ENCODE data around the gene VAPB. TPM values are rescaled to one million over a fixed set of nuclear protein-coding genes. Genes with fewer than 3 reads are reported as not detected.
"Not testable (repeated sequence)": the region's sequence is repeated elsewhere in the genome, so short reads cannot be mapped to it uniquely, and the experiment has no call there.

VAPB gene
- total RNA-seq, 1 experiment from 2014 or later: 61.2 TPM

- CTCF ChIA-PET: interaction anchor here (1.4 kb wide), 1 partner anchor 125 kb away, joined by 5 read pairs; no protein-coding TSS in a partner anchor
These were observed 26.1 kb upstream of the VAPB start for GRCh38 chr20:58362970-58363369.

GRCh38 chr20:58366866-58367265 is 22.2 kb upstream of the VAPB start:
- intact Hi-C loops (cut with micrococcal nuclease): no loop called here
- H3K9me3 Mint-ChIP-seq (ENCODE audit: unreplicated experiment): no peaks in the 10 kb centered on the region
- ChIA-PET CTCF (interaction anchor here (0.7 to 1.6 kb wide), 2 partner anchors 22 to 80 kb away, joined by 3 to 4 read pairs; no protein-coding TSS in a partner anchor), POLR2A (interaction anchor here (0.9 kb wide), 1 partner anchor 22 kb away, joined by 4 read pairs; the partner anchor contains the start of gene VAPB)
- no peak overlapping the region for H3K4me3 Mint-ChIP-seq (ENCODE audit: unreplicated experiment)
- no peak overlapping the region for H3K27ac Mint-ChIP-seq (ENCODE audit: low read depth, unreplicated experiment)
- no TSS peak for BruUV-seq (replicated peaks)
- no peak for DNase-seq (ENCODE audit: unreplicated experiment)
- peaks cover 45% of the 10 kb centered on the region for H3K36me3 Mint-ChIP-seq (ENCODE audit: insufficient read depth, unreplicated experiment)
- TF ChIP-seq, protein P1, sequence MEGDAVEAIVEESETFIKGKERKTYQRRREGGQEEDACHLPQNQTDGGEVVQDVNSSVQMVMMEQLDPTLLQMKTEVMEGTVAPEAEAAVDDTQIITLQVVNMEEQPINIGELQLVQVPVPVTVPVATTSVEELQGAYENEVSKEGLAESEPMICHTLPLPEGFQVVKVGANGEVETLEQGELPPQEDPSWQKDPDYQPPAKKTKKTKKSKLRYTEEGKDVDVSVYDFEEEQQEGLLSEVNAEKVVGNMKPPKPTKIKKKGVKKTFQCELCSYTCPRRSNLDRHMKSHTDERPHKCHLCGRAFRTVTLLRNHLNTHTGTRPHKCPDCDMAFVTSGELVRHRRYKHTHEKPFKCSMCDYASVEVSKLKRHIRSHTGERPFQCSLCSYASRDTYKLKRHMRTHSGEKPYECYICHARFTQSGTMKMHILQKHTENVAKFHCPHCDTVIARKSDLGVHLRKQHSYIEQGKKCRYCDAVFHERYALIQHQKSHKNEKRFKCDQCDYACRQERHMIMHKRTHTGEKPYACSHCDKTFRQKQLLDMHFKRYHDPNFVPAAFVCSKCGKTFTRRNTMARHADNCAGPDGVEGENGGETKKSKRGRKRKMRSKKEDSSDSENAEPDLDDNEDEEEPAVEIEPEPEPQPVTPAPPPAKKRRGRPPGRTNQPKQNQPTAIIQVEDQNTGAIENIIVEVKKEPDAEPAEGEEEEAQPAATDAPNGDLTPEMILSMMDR (IDR thresholded peaks at IDR 0.05; ENCODE audit: unreplicated experiment): no peak
- H3K27me3 Mint-ChIP-seq (ENCODE audit: insufficient read depth, unreplicated experiment): no peaks in the 10 kb centered on the region
- no peaks in the 10 kb centered on the region for H3K4me1 Mint-ChIP-seq (ENCODE audit: insufficient read depth, unreplicated experiment)

More at GRCh38 chr20:58362970-58363369, 26.1 kb upstream of the VAPB start:
- Mint-ChIP-seq H3K9me3 (ENCODE audit: unreplicated experiment) (no peaks in the 10 kb centered on the region), H3K36me3 (ENCODE audit: insufficient read depth, unreplicated experiment) (peaks cover 68% of the 10 kb centered on the region), H3K4me1 (ENCODE audit: insufficient read depth, unreplicated experiment) (no peaks in the 10 kb centered on the region), H3K27me3 (ENCODE audit: insufficient read depth, unreplicated experiment) (no peaks in the 10 kb centered on the region), H3K4me3 (ENCODE audit: unreplicated experiment) (no peak overlapping the region), H3K27ac (ENCODE audit: low read depth, unreplicated experiment) (no peak overlapping the region)
- DNase-seq (ENCODE audit: unreplicated experiment): no peak
- intact Hi-C loops (cut with micrococcal nuclease): no loop called here
- POLR2A ChIA-PET: interaction anchor here (1.2 to 2.0 kb wide), 2 partner anchors 10 to 26 kb away, joined by 4 to 6 read pairs; partner anchors contain the start of gene VAPB
- BruUV-seq (replicated peaks): no TSS peak
- TF ChIP-seq, protein P1 (IDR thresholded peaks at IDR 0.05; ENCODE audit: unreplicated experiment): no peak

GRCh38 chr20:58372806-58373205 is 16.2 kb upstream of the VAPB start:
- no peak overlapping the region for H3K4me3 Mint-ChIP-seq (ENCODE audit: unreplicated experiment)
- peaks cover 7% of the 10 kb centered on the region for H3K36me3 Mint-ChIP-seq (ENCODE audit: insufficient read depth, unreplicated experiment)
- H3K27me3 Mint-ChIP-seq (ENCODE audit: insufficient read depth, unreplicated experiment): peaks cover 14% of the 10 kb centered on the region
- H3K4me1 Mint-ChIP-seq (ENCODE audit: insufficient read depth, unreplicated experiment): peaks cover 6% of the 10 kb centered on the region
- H3K9me3 Mint-ChIP-seq (ENCODE audit: unreplicated experiment): no peaks in the 10 kb centered on the region
- BruUV-seq (replicated peaks): no TSS peak
- H3K27ac Mint-ChIP-seq (ENCODE audit: low read depth, unreplicated experiment): no peak overlapping the region
- TF ChIP-seq, protein P1 (IDR thresholded peaks at IDR 0.05; ENCODE audit: unreplicated experiment): no peak
- intact Hi-C loops (cut with micrococcal nuclease): no loop called here
- ChIA-PET POLR2A (interaction anchor here (0.6 to 1.3 kb wide), 2 partner anchors 16 to 62 kb away, joined by 4 to 5 read pairs; partner anchors contain the start of gene VAPB), CTCF (interaction anchor here (0.7 kb wide), 2 partner anchors 20 to 318 kb away, joined by 3 read pairs; no protein-coding TSS in a partner anchor)
- no peak for DNase-seq (ENCODE audit: unreplicated experiment)

DNA sequence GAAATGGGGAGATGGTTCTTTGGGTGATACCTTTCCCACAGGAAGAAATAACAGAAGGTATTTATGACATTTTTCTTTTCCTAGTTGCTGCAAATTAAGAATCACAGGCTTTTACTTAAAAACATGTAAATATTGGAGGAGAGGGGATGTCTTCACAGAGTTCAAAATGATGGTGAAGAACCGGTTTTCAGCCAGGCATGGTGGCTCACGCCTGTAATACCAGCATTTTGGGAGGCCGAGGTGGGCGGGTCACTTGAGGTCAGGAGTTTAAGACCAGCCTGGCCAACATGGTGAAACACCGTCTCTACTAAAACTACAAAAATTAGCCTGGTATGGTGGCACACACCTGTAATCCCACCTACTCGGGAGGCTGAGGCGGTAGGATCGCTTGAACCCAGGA is 15.7 kb upstream of the VAPB start:
- H3K27ac Mint-ChIP-seq (ENCODE audit: low read depth, unreplicated experiment); intact Hi-C loops (cut with micrococcal nuclease); H3K4me1 Mint-ChIP-seq (ENCODE audit: insufficient read depth, unreplicated experiment); H3K9me3 Mint-ChIP-seq (ENCODE audit: unreplicated experiment); DNase-seq (ENCODE audit: unreplicated experiment); H3K4me3 Mint-ChIP-seq (ENCODE audit: unreplicated experiment); H3K36me3 Mint-ChIP-seq (ENCODE audit: insufficient read depth, unreplicated experiment); CTCF ChIA-PET; BruUV-seq (replicated peaks); POLR2A ChIA-PET: not testable (repeated sequence)
- H3K27me3 Mint-ChIP-seq (ENCODE audit: insufficient read depth, unreplicated experiment): peaks cover 19% of the 10 kb centered on the region
